Measurements from ENCODE around the gene KLHL29. TPM values are rescaled to one million over a fixed set of nuclear protein-coding genes. Genes with fewer than 3 reads are reported as not detected.

The KLHL29 gene
- total RNA-seq, 1 donor from 2014 or later: 36.5 TPM

DNA sequence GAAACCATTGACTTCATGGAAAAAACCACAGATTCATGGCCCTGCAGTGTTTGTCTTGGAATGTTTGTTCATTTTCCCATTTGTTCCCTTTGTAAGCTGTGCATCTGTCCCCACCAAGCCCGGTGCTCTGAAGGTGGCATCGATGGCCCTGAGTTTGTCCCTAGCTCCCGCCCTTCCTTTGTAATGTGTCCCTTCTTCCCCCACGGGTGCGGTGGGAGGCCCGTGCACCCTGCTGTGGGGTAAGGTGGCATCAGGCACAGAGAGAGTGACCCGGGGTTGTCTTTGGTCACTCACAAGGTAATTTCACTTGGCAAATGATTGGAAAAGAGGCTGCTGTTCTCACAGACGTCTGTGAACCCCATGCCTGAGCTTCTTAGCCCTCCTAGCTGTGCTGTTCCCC lies 28.7 kb downstream of the KLHL29 start:
- Mint-ChIP-seq H3K4me1 (ENCODE audit: low read depth, unreplicated experiment) (peaks cover 6% of the 10 kb centered on the region), H3K36me3 (ENCODE audit: unreplicated experiment) (peaks cover 5% of the 10 kb centered on the region), H3K9me3 (ENCODE audit: unreplicated experiment) (peaks cover 6% of the 10 kb centered on the region), H3K27me3 (ENCODE audit: unreplicated experiment) (no peaks in the 10 kb centered on the region), H3K27ac (ENCODE audit: unreplicated experiment) (no peak overlapping the region), H3K4me3 (ENCODE audit: unreplicated experiment) (no peak overlapping the region)
- DNase-seq: no peak
- TF ChIP-seq, protein P1, sequence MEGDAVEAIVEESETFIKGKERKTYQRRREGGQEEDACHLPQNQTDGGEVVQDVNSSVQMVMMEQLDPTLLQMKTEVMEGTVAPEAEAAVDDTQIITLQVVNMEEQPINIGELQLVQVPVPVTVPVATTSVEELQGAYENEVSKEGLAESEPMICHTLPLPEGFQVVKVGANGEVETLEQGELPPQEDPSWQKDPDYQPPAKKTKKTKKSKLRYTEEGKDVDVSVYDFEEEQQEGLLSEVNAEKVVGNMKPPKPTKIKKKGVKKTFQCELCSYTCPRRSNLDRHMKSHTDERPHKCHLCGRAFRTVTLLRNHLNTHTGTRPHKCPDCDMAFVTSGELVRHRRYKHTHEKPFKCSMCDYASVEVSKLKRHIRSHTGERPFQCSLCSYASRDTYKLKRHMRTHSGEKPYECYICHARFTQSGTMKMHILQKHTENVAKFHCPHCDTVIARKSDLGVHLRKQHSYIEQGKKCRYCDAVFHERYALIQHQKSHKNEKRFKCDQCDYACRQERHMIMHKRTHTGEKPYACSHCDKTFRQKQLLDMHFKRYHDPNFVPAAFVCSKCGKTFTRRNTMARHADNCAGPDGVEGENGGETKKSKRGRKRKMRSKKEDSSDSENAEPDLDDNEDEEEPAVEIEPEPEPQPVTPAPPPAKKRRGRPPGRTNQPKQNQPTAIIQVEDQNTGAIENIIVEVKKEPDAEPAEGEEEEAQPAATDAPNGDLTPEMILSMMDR (IDR thresholded peaks at IDR 0.05; ENCODE audit: partially characterized antibody, unreplicated experiment): no peak

DNA sequence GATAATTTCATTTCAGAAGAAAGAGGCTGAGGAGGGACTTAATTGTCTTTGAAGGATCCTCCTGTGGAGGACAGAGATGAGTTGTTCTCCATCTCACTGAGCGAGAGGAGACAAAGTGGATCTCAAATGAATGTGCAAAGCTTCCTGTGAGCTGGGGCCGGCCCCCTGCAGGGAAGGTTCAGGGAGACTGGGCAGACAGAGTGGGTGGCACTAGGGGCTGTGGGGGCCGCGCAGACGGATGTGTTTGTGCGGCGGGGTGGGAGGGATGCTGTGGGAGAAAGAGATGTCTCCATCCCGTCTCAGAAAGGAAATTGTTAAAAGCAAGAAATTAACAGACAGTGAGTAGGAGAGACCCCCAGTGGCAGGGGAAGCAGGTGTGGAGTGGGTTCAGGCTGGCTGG lies 29.1 kb downstream of the KLHL29 start:
- Mint-ChIP-seq H3K36me3 (ENCODE audit: unreplicated experiment) (peaks cover 2% of the 10 kb centered on the region), H3K9me3 (ENCODE audit: unreplicated experiment) (peaks cover 6% of the 10 kb centered on the region), H3K4me1 (ENCODE audit: low read depth, unreplicated experiment) (peaks cover 6% of the 10 kb centered on the region), H3K4me3 (ENCODE audit: unreplicated experiment) (no peak overlapping the region), H3K27ac (ENCODE audit: unreplicated experiment) (no peak overlapping the region), H3K27me3 (ENCODE audit: unreplicated experiment) (no peaks in the 10 kb centered on the region)
- DNase-seq: no peak
- TF ChIP-seq, protein P1 (IDR thresholded peaks at IDR 0.05; ENCODE audit: partially characterized antibody, unreplicated experiment): no peak

DNA sequence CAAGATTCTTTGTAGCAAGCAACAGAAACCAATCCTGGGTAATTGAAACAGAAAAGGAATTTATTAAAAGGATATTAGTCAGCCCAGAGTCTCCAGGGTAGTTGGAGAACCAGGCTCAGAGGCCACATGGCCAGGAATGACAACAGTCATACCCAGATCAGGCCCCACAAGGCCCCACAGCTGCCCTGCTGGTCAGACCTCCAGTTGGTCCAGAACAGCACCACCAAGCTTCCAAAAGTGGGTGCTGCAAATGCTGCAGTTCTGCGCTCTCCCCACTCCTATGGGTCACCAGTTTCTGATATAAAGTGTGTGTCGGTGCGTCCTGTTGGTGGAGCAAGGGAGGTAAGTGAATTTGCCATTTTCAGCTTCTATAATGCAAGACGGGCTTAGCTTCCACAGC lies 29.9 kb downstream of the KLHL29 start:
- Mint-ChIP-seq H3K27me3 (ENCODE audit: unreplicated experiment) (no peaks in the 10 kb centered on the region), H3K4me3 (ENCODE audit: unreplicated experiment) (no peak overlapping the region), H3K4me1 (ENCODE audit: low read depth, unreplicated experiment) (peaks cover 10% of the 10 kb centered on the region), H3K36me3 (ENCODE audit: unreplicated experiment) (no peaks in the 10 kb centered on the region), H3K9me3 (ENCODE audit: unreplicated experiment) (peaks cover 6% of the 10 kb centered on the region), H3K27ac (ENCODE audit: unreplicated experiment) (no peak overlapping the region)
- DNase-seq: no peak
- TF ChIP-seq, protein P1 (IDR thresholded peaks at IDR 0.05; ENCODE audit: partially characterized antibody, unreplicated experiment): no peak

DNA sequence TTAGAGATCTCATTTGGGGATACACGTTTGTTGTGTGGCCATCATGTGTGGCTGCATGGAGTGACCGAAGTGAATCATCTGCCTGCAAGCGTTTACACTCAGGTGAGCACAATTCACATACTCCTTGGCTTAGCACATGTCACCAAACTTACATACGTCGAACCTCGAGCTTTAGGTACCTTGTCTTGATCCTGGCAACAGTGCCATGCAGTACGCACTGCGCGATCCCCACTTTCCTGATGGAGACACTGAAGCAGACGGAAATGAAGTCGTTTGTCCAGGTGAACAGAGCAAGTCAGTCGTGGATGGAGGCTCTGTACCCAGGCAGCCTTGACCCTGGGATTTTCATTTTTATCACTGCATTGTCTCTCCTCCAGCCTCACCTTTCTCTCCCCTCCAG lies 32.3 kb downstream of the KLHL29 start:
- H3K27me3 Mint-ChIP-seq (ENCODE audit: unreplicated experiment): no peaks in the 10 kb centered on the region
- no peak for DNase-seq
- TF ChIP-seq, protein P1 (IDR thresholded peaks at IDR 0.05; ENCODE audit: partially characterized antibody, unreplicated experiment): no peak
- no peak overlapping the region for H3K4me3 Mint-ChIP-seq (ENCODE audit: unreplicated experiment)
- H3K4me1 Mint-ChIP-seq (ENCODE audit: low read depth, unreplicated experiment): peaks cover 16% of the 10 kb centered on the region
- no peak overlapping the region for H3K27ac Mint-ChIP-seq (ENCODE audit: unreplicated experiment)
- H3K9me3 Mint-ChIP-seq (ENCODE audit: unreplicated experiment): peaks cover 6% of the 10 kb centered on the region
- no peaks in the 10 kb centered on the region for H3K36me3 Mint-ChIP-seq (ENCODE audit: unreplicated experiment)

DNA sequence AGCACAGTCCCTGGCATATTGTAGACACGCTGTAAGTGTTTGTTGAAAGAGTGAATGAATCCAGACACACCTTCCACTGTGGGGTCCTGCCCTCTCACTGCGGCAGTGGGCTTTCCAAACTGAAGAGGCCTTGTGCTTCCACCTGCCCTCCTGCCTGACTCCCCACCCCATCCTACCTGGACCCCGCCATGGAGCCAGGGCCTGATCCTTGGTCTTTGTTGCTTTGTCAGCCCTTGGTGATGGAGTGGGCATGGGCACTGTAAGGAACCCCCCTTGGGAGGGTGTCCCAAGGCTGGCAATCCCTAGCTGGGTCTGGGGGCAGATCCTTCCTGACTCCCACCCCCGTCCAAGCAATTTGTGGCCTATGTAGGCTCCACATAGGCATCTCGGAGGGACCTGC lies 33.1 kb downstream of the KLHL29 start:
- Mint-ChIP-seq H3K9me3 (ENCODE audit: unreplicated experiment) (peaks cover 6% of the 10 kb centered on the region), H3K4me3 (ENCODE audit: unreplicated experiment) (no peak overlapping the region), H3K27me3 (ENCODE audit: unreplicated experiment) (no peaks in the 10 kb centered on the region), H3K4me1 (ENCODE audit: low read depth, unreplicated experiment) (peaks cover 16% of the 10 kb centered on the region), H3K36me3 (ENCODE audit: unreplicated experiment) (no peaks in the 10 kb centered on the region), H3K27ac (ENCODE audit: unreplicated experiment) (no peak overlapping the region)
- DNase-seq: no peak
- TF ChIP-seq, protein P1 (IDR thresholded peaks at IDR 0.05; ENCODE audit: partially characterized antibody, unreplicated experiment): no peak
